NK-92 (cell line): ENCODE data around the gene HBE1.
"Not testable (repeated sequence)": the region's sequence is repeated elsewhere in the genome, so short reads cannot be mapped to it uniquely, and the experiment has no call there.

Experiments used
- DNase-seq: peaks from one replicate; lab custom pipeline; 2025; ENCODE audit not compliant: unreplicated experiment; lab: John Stamatoyannopoulos, UW

HBE1 gene

GRCh38 chr11:5285703-5286340 is 16.1 kb upstream of the HBE1 start:
- no peak for DNase-seq

- DNase-seq = no peak
Measured at GRCh38 chr11:5284637-5285036, 14.9 kb upstream of the HBE1 start.

GRCh38 chr11:5283882-5284281 is 14.1 kb upstream of the HBE1 start:
- DNase-seq = no peak

GRCh38 chr11:5283086-5283485 is 13.3 kb upstream of the HBE1 start:
- no peak for DNase-seq

GRCh38 chr11:5282628-5283027 is 12.9 kb upstream of the HBE1 start:
- DNase-seq = no peak

GRCh38 chr11:5281596-5281995 is 11.9 kb upstream of the HBE1 start:
- DNase-seq = no peak

GRCh38 chr11:5280582-5281102 is 10.9 kb upstream of the HBE1 start:
- no peak for DNase-seq

- DNase-seq = no peak
Measured at GRCh38 chr11:5279471-5280090, 9.8 kb upstream of the HBE1 start.

GRCh38 chr11:5277807-5278382 is 8.2 kb upstream of the HBE1 start:
- DNase-seq = no peak

- DNase-seq = no peak
Measured at GRCh38 chr11:5276697-5277096, 7.0 kb upstream of the HBE1 start.

- DNase-seq = no peak
Measured at GRCh38 chr11:5275369-5276110, 5.8 kb upstream of the HBE1 start.

- DNase-seq = no peak
Measured at GRCh38 chr11:5274395-5274794, 4.7 kb upstream of the HBE1 start.

- no peak for DNase-seq
Measured at GRCh38 chr11:5272395-5273017, 2.8 kb upstream of the HBE1 start.

- no peak for DNase-seq
Measured at GRCh38 chr11:5267033-5267563, 2.6 kb downstream of the HBE1 start.

GRCh38 chr11:5266609-5267008 is 3.1 kb downstream of the HBE1 start:
- no peak for DNase-seq

GRCh38 chr11:5265832-5266231 is 3.9 kb downstream of the HBE1 start:
- no peak for DNase-seq

- no peak for DNase-seq
Measured at GRCh38 chr11:5258543-5259262, 11.0 kb downstream of the HBE1 start.

- no peak for DNase-seq
Measured at GRCh38 chr11:5257296-5257695, 12.4 kb downstream of the HBE1 start.

GRCh38 chr11:5254646-5255413 is 14.9 kb downstream of the HBE1 start, which contains the start of gene HBG2:
TSS of gene HBG2 (minus strand) at chr11:5254781. CDS start at chr11:5254728, 53 bp downstream.
- DNase-seq = not testable (repeated sequence)
